Measurements from ENCODE around the gene ERCC5.

GRCh38 chr13:102872531-102872930, 26.7 kb downstream of the ERCC5 start:
- TF ChIP-seq CTCF (IDR thresholded peaks at IDR 0.05), result no peak
- no peak for TF ChIP-seq POLR2A (IDR thresholded peaks at IDR 0.05)

Data from heart left ventricle (tissue), 13 donors.